ENCODE measurements around the gene GAS7.

Gene GAS7

DNA sequence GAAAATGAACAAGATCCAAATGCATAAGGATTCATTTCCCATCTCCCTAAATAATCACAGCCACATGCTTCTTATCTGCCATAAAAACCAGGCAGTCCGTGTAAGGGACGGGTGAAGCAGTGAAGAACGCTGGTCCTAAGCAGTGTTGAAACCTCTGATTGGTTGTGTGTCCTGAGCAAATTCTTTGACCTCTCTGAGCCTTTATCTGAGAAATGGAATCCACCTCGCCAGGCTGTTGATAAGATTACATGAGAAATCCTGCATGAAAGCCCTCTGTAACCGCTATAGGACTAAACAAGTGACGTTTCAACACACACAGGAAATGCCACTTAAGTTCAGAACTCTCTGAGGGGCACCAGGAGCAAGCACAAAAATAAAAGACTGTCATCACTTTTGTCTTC lies 26.8 kb downstream of the GAS7 start:
- Histone ChIP-seq H3K4me1 (ENCODE audit: control insufficient read depth, insufficient read depth, low read length) (peaks cover 7% of the 10 kb centered on the region), H3K27me3 (ENCODE audit: control insufficient read depth in 1 of 2, insufficient read depth in 2 of 2, low read length in 2 of 2) (no peaks in the 10 kb centered on the region), H3K9ac (ENCODE audit: low read length in 2 of 2) (no peak overlapping the region), H3K4me3 (ENCODE audit: low read length in 2 of 2) (peak overlapping the region in 1 of 2 donors; percentile 29), H3K27ac (ENCODE audit: low read length) (no peak overlapping the region), H3K9me3 (ENCODE audit: control insufficient read depth in 2 of 2, low read length in 2 of 2) (peaks cover 0 to 4% of the 10 kb centered on the region in 2 donors), H3K36me3 (ENCODE audit: control insufficient read depth in 2 of 2, insufficient read depth in 2 of 2, low read length in 2 of 2) (no peaks in the 10 kb centered on the region)

DNA sequence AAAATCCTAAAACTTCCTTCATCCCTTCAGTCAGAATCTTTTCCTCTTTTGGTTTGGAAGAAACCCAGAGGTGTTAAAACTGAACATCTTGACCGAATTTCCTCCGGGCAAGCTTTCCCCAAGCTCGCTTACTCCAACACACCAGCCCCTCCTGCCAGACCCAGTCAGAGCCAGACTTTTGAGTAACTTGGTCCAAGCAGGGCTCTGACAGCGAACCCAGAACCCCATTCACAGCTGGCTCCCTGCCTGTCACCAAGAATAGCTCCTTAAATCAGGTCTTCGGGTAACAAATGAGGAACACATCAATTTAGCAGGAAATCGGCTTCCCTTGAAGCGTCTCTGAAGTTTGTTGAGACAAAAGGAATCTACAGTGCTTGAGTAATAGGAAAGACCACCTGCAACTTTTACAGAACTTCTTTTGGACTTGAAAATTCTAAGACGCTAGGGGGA lies 27.3 kb downstream of the GAS7 start:
- no peaks in the 10 kb centered on the region for H3K36me3 ChIP-seq (ENCODE audit: control insufficient read depth in 2 of 2, insufficient read depth in 2 of 2, low read length in 2 of 2)
- peak overlapping the region in 1 of 2 donors; percentile 29 for H3K4me3 ChIP-seq (ENCODE audit: low read length in 2 of 2)
- H3K27me3 ChIP-seq (ENCODE audit: control insufficient read depth in 1 of 2, insufficient read depth in 2 of 2, low read length in 2 of 2), result no peaks in the 10 kb centered on the region
- H3K9ac ChIP-seq (ENCODE audit: low read length in 2 of 2), result no peak overlapping the region
- H3K9me3 ChIP-seq (ENCODE audit: control insufficient read depth in 2 of 2, low read length in 2 of 2), result peaks cover 0 to 4% of the 10 kb centered on the region in 2 donors
- peaks cover 7% of the 10 kb centered on the region for H3K4me1 ChIP-seq (ENCODE audit: control insufficient read depth, insufficient read depth, low read length)
- no peak overlapping the region for H3K27ac ChIP-seq (ENCODE audit: low read length)

DNA sequence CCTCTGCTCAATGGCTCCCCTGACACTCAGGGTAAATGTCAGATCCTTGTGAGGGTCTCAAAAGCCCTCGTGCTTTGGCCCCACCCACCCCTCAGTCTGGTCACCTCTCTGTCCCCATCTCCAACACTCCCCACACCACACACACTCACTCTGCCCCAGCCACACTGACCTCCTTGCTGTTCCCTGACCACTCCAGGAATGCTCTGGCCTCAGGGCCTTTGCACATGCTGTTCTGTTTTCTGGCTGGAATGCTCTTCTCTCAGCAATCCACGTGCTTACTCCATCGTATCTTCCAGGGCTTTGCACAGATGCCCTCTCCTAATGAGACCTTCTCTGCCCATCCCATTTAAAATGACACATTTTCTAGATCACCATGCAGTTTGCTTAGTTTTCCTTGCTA lies 28.2 kb downstream of the GAS7 start:
- Histone ChIP-seq H3K4me1 (ENCODE audit: control insufficient read depth, insufficient read depth, low read length) (peaks cover 10% of the 10 kb centered on the region), H3K27ac (ENCODE audit: low read length) (no peak overlapping the region), H3K9me3 (ENCODE audit: control insufficient read depth in 2 of 2, low read length in 2 of 2) (peaks cover 0 to 4% of the 10 kb centered on the region in 2 donors), H3K27me3 (ENCODE audit: control insufficient read depth in 1 of 2, insufficient read depth in 2 of 2, low read length in 2 of 2) (no peaks in the 10 kb centered on the region), H3K9ac (ENCODE audit: low read length in 2 of 2) (no peak overlapping the region), H3K36me3 (ENCODE audit: control insufficient read depth in 2 of 2, insufficient read depth in 2 of 2, low read length in 2 of 2) (no peaks in the 10 kb centered on the region), H3K4me3 (ENCODE audit: low read length in 2 of 2) (no peak overlapping the region)

DNA sequence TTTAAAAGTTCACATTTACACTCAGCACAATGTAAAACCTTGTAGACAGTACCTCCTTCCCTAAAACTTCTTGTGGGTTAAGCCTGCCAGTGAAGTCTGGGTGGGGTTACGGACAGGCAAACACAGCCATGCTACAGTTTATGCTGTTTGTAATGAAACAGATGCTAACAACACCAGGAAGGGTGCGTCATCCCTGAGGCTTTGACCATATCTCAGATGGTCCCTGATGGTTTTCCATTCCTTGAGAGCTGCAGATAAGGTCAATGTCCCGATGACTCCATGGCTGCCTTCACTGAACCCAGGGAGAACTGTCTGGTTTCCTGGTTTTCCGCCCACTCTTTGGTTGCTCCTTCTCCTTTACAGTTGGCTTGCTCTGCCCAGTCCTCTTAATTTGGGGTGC lies 29.1 kb downstream of the GAS7 start:
- H3K4me1 ChIP-seq (ENCODE audit: control insufficient read depth, insufficient read depth, low read length), result peaks cover 10% of the 10 kb centered on the region
- no peak overlapping the region for H3K4me3 ChIP-seq (ENCODE audit: low read length in 2 of 2)
- no peaks in the 10 kb centered on the region for H3K36me3 ChIP-seq (ENCODE audit: control insufficient read depth in 2 of 2, insufficient read depth in 2 of 2, low read length in 2 of 2)

DNA sequence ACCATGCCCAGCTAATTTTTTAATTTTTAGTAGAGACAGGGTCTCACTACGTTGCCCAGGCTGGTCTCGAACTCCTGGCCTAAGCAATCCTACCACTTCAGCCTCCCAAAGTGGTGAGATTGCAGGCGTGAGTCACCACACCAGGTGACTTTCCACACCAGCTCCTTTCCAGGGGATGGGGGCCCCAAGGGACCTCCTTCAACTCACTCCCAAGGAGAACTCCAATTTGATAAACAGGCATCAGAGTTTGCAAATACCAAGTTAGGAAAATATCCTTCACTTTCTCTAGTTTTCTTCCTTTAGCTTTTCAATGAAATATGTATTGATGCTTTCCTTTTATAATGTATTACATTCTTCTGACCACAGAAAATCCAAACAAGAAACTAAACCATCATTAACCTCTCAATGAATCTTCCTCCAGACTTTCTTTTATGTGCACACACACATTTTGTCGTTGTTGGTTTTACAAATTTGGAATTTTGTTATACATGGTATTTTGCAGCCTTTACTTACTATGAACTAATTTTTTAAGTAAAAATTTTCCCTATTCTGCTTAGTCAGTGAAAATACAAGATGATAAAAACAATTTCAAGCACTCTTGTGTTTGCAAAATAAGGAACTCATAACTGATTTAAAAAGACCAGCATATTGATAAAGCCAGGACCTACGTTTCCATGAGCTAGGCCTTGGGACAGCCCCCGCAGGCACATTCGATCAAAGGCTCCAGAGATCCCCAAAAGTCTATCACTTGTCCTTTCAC lies 32.0 kb downstream of the GAS7 start:
- Histone ChIP-seq H3K27me3 (ENCODE audit: control insufficient read depth in 1 of 2, insufficient read depth in 2 of 2, low read length in 2 of 2) (no peaks in the 10 kb centered on the region), H3K36me3 (ENCODE audit: control insufficient read depth in 2 of 2, insufficient read depth in 2 of 2, low read length in 2 of 2) (no peaks in the 10 kb centered on the region), H3K9ac (ENCODE audit: low read length in 2 of 2) (no peak overlapping the region), H3K27ac (ENCODE audit: low read length) (no peak overlapping the region), H3K4me1 (ENCODE audit: control insufficient read depth, insufficient read depth, low read length) (peaks cover 2% of the 10 kb centered on the region), H3K9me3 (ENCODE audit: control insufficient read depth in 2 of 2, low read length in 2 of 2) (no peaks in the 10 kb centered on the region), H3K4me3 (ENCODE audit: low read length in 2 of 2) (no peak overlapping the region)

More for the DNA sequence above, 29.1 kb downstream of the GAS7 start:
- H3K27ac ChIP-seq (ENCODE audit: low read length), result no peak overlapping the region
- H3K9ac ChIP-seq (ENCODE audit: low read length in 2 of 2), result no peak overlapping the region
- peaks cover 0 to 4% of the 10 kb centered on the region in 2 donors for H3K9me3 ChIP-seq (ENCODE audit: control insufficient read depth in 2 of 2, low read length in 2 of 2)
- H3K27me3 ChIP-seq (ENCODE audit: control insufficient read depth in 1 of 2, insufficient read depth in 2 of 2, low read length in 2 of 2), result no peaks in the 10 kb centered on the region

GRCh38 chr17:10162096-10162495 lies 36.3 kb downstream of the GAS7 start:
- Histone ChIP-seq H3K4me3 (ENCODE audit: low read length in 2 of 2) (no peak overlapping the region), H3K4me1 (ENCODE audit: control insufficient read depth, insufficient read depth, low read length) (peaks cover 2% of the 10 kb centered on the region), H3K36me3 (ENCODE audit: control insufficient read depth in 2 of 2, insufficient read depth in 2 of 2, low read length in 2 of 2) (no peaks in the 10 kb centered on the region), H3K27ac (ENCODE audit: low read length) (no peak overlapping the region), H3K27me3 (ENCODE audit: control insufficient read depth in 1 of 2, insufficient read depth in 2 of 2, low read length in 2 of 2) (no peaks in the 10 kb centered on the region), H3K9me3 (ENCODE audit: control insufficient read depth in 2 of 2, low read length in 2 of 2) (no peaks in the 10 kb centered on the region), H3K9ac (ENCODE audit: low read length in 2 of 2) (no peak overlapping the region)

GRCh38 chr17:10161386-10161785 lies 37.0 kb downstream of the GAS7 start:
- H3K36me3 ChIP-seq (ENCODE audit: control insufficient read depth in 2 of 2, insufficient read depth in 2 of 2, low read length in 2 of 2), result no peaks in the 10 kb centered on the region
- H3K27ac ChIP-seq (ENCODE audit: low read length), result no peak overlapping the region

DNA sequence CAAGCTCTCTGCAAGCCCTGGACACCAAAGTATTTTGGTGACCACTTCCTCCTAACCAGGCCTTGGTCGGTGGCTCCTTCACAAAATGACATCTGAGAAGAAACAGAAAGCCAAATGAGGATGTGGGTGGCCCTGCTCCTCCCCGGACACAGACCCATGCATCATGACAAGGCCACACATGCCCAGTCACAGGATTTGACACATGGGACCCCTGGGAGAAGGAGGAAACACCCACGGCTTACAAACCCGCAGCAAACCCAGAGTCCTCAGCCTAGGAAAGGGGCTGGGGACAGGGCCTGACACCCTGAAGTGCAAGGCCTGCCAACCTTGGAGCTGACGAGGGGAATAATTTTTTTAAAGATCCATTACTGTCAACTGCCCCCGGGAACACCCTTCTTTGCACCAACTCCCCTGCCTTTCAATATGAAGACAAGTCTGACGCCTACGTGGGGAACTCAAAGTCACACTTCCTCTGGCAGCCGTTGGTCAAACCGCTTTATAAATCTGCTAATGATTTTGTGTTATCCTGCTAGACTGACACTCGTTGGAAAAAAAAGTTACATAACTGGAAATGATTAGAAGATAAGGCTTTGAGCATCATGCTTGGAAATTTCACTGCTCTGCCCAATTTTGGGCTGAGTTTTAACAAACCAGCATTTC lies 41.3 kb downstream of the GAS7 start:
- no peak overlapping the region for H3K4me3 ChIP-seq (ENCODE audit: low read length in 2 of 2)
- no peaks in the 10 kb centered on the region for H3K27me3 ChIP-seq (ENCODE audit: control insufficient read depth in 1 of 2, insufficient read depth in 2 of 2, low read length in 2 of 2)
- peak overlapping the region; percentile 18 for H3K27ac ChIP-seq (ENCODE audit: low read length)
- no peaks in the 10 kb centered on the region for H3K36me3 ChIP-seq (ENCODE audit: control insufficient read depth in 2 of 2, insufficient read depth in 2 of 2, low read length in 2 of 2)
- no peaks in the 10 kb centered on the region for H3K9me3 ChIP-seq (ENCODE audit: control insufficient read depth in 2 of 2, low read length in 2 of 2)
- H3K9ac ChIP-seq (ENCODE audit: low read length in 2 of 2), result no peak overlapping the region
- H3K4me1 ChIP-seq (ENCODE audit: control insufficient read depth, insufficient read depth, low read length), result peaks cover 5% of the 10 kb centered on the region

More at GRCh38 chr17:10161386-10161785, 37.0 kb downstream of the GAS7 start:
- H3K4me1 ChIP-seq (ENCODE audit: control insufficient read depth, insufficient read depth, low read length), result peaks cover 4% of the 10 kb centered on the region
- H3K9ac ChIP-seq (ENCODE audit: low read length in 2 of 2), result no peak overlapping the region
- H3K9me3 ChIP-seq (ENCODE audit: control insufficient read depth in 2 of 2, low read length in 2 of 2), result no peaks in the 10 kb centered on the region
- no peak overlapping the region for H3K4me3 ChIP-seq (ENCODE audit: low read length in 2 of 2)
- H3K27me3 ChIP-seq (ENCODE audit: control insufficient read depth in 1 of 2, insufficient read depth in 2 of 2, low read length in 2 of 2), result no peaks in the 10 kb centered on the region

DNA sequence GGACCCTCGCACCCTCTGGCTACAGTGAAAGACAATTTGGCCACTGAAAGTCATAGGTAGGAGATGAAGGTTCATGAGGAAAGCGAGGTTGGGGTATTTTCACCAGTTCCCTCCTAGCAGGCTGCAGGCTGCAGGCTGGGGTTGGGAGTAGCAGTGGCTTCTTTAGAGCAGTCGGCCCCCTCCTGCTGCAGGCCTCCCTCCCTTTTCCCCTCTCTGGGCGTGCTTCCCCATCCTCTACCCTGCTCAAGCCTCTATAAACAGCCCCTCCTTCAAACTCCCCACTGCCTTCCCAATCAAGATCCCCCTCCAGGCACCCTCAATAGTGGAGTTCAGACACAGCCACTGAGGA lies 41.8 kb downstream of the GAS7 start:
- H3K4me3 ChIP-seq (ENCODE audit: low read length in 2 of 2), result no peak overlapping the region
- H3K27ac ChIP-seq (ENCODE audit: low read length), result peak overlapping the region; percentile 18
- H3K36me3 ChIP-seq (ENCODE audit: control insufficient read depth in 2 of 2, insufficient read depth in 2 of 2, low read length in 2 of 2), result no peaks in the 10 kb centered on the region
- H3K4me1 ChIP-seq (ENCODE audit: control insufficient read depth, insufficient read depth, low read length), result peaks cover 5% of the 10 kb centered on the region
- H3K27me3 ChIP-seq (ENCODE audit: control insufficient read depth in 1 of 2, insufficient read depth in 2 of 2, low read length in 2 of 2), result no peaks in the 10 kb centered on the region
- H3K9ac ChIP-seq (ENCODE audit: low read length in 2 of 2), result no peak overlapping the region
- H3K9me3 ChIP-seq (ENCODE audit: control insufficient read depth in 2 of 2, low read length in 2 of 2), result no peaks in the 10 kb centered on the region

GRCh38 chr17:10156077-10156435 lies 42.4 kb downstream of the GAS7 start:
- no peak overlapping the region for H3K27ac ChIP-seq (ENCODE audit: low read length)
- peaks cover 5% of the 10 kb centered on the region for H3K4me1 ChIP-seq (ENCODE audit: control insufficient read depth, insufficient read depth, low read length)

More at GRCh38 chr17:10156077-10156435, 42.4 kb downstream of the GAS7 start:
- Histone ChIP-seq H3K27me3 (ENCODE audit: control insufficient read depth in 1 of 2, insufficient read depth in 2 of 2, low read length in 2 of 2) (no peaks in the 10 kb centered on the region), H3K36me3 (ENCODE audit: control insufficient read depth in 2 of 2, insufficient read depth in 2 of 2, low read length in 2 of 2) (no peaks in the 10 kb centered on the region), H3K9ac (ENCODE audit: low read length in 2 of 2) (no peak overlapping the region), H3K9me3 (ENCODE audit: control insufficient read depth in 2 of 2, low read length in 2 of 2) (no peaks in the 10 kb centered on the region), H3K4me3 (ENCODE audit: low read length in 2 of 2) (no peak overlapping the region)

Measured in stomach smooth muscle (tissue), 2 donors.